Astrocyte (in vitro differentiated cells and primary cell): ENCODE results near the gene DDO.

Source experiments
- EZH2 ChIP-seq: IDR thresholded peaks from 2 replicates; pipeline ENCODE4 v1.6.1; 2012; ENCODE audit warnings: mild to moderate bottlenecking, low read length, inconsistent platforms; ENCODE audit not compliant: insufficient read depth
- TF ChIP-seq, protein P1 (sequence below): IDR thresholded peaks from 2 replicates; pipeline ENCODE4 v1.5.1; 2011; ENCODE audit warnings: low read depth, mild to moderate bottlenecking, inconsistent platforms, low read length, moderate library complexity; ENCODE audit not compliant: insufficient read depth

DNA sequence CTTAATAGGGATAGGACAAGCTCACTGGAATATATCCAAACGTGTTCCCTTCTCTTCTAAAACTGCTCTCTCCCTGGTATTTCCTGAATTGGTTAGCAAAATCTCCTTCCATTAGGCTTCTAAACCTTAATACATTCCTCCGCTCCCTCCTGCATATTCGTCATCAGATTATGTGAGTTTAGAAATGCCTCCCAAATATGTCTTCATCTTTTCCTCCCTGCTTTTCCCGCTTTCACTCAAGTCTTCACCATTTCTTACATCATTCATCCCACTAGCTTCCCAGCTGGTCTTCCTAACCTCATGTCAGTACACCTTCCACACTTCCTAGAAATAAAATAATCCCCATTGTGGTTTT, 34.1 kb upstream of the DDO start:
- TF ChIP-seq, protein P1, sequence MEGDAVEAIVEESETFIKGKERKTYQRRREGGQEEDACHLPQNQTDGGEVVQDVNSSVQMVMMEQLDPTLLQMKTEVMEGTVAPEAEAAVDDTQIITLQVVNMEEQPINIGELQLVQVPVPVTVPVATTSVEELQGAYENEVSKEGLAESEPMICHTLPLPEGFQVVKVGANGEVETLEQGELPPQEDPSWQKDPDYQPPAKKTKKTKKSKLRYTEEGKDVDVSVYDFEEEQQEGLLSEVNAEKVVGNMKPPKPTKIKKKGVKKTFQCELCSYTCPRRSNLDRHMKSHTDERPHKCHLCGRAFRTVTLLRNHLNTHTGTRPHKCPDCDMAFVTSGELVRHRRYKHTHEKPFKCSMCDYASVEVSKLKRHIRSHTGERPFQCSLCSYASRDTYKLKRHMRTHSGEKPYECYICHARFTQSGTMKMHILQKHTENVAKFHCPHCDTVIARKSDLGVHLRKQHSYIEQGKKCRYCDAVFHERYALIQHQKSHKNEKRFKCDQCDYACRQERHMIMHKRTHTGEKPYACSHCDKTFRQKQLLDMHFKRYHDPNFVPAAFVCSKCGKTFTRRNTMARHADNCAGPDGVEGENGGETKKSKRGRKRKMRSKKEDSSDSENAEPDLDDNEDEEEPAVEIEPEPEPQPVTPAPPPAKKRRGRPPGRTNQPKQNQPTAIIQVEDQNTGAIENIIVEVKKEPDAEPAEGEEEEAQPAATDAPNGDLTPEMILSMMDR, result no peak
- no peak for TF ChIP-seq EZH2
